Stimulated activated CD8-positive, alpha-beta memory T cell treated with anti-CD3 and anti-CD28 coated beads, Interleukin-4, amount 100 ng/mL, for 4 hours (primary cell): ENCODE data around the gene ACOT8.
"Not testable (repeated sequence)": the region's sequence is repeated elsewhere in the genome, so short reads cannot be mapped to it uniquely, and the experiment has no call there.

ENCODE experiments used
- DNase-seq, 2 donors: peaks; one replicate each; pipeline ENCODE4 v3.0.0-alpha.2; 2020; ENCODE audit warnings: low read depth in 2 of 2, low spot score in 1 of 2

Gene ACOT8

GRCh38 chr20:45797955-45798354, 59.2 kb downstream of the ACOT8 start:
- DNase-seq, result not testable (repeated sequence)

- not testable (repeated sequence) for DNase-seq
These were observed 59.7 kb downstream of the ACOT8 start for GRCh38 chr20:45797510-45797909.

DNA sequence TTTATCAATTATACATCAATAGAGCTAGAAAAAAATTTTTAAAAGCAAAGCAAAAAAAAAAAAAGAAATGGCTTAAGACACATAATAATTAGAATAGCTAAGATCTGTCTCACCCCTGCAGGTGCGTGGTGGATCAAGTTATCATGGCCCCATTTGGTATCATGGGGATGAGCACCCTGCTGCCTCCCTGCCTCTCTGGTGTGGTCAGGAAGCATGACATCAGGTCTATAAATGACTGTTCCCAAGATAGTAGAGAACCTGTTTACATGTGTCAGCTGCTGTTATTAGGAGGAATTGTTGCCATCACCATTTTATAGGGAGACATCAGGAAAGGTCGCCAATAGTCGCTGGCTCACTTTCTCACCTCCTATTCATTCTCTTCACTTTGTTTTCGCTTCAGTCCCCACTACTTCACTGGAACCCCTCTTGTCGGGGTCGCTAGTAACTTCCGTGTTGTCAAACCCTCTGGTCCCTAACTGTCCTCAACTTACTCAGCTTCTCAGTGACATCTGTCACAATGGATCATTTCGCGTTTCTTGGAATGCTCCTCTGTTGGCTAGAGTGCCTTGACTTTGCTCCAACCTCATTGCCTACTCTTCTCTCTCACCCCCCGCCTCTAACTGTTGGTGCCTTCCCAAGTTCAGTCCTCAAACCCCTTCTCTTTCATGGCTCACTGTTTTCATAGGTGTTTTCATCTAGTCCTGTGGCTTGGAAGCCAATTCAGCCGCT, 60.7 kb downstream of the ACOT8 start:
- DNase-seq, result no peak

DNA sequence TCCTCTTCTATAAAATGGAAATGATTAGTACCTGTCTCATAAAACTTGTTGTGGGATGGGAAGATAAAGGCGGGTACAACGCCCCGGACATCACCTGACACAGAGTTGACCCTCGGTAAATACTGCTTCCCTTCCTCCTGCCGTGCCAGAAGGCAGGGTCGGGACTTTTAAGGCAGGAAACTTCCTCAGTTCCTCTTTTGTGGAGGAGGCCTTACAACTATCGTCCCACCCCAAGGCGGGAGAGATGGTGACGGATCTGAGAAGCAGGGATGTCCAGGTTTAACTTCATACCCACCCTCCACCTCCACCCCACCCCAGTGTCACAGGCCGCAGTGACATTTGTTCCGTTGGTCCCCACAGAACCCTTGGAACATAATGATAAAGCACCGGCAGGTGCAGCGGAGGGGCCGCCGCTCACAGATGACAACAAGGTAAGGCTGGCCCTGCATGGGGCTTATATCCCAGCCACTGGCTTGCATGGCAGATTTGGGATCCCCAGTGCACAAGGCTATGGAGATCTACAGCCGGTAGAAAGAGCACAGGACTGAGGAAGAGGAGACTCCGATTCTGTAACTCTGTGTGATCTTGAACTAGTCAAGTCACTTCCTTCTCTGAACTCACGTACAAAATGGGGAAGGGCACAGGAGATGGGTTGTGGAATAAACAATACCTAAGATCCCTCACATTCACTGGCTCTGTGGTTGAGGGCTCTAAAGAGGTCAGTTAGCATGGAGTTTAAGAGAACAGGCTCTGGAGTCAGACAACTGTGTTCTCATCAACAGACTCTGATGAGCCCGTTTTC, 64.7 kb downstream of the ACOT8 start:
- DNase-seq, result no peak
